Upper lobe of left lung (tissue), 6 donors: ENCODE measurements around the gene SORL1. TPM values are rescaled to one million over a fixed set of nuclear protein-coding genes. Genes with fewer than 3 reads are reported as not detected.

Source experiments
- ATAC-seq, 2 donors: fragments of 200-7000 bp; cut with Tn5 transposase; one replicate each; pipeline ENCODE4 v1.9.1; 2022; ENCODE audit warnings: mild to moderate bottlenecking in 2 of 2, moderate library complexity in 2 of 2; ENCODE audit not compliant: low FRiP score in 2 of 2
- DNase-seq, 2 donors: peaks; one replicate each; pipeline ENCODE4 v3.0.0-alpha.2; 2019 to 2020
- H3K27ac ChIP-seq, 4 donors: fragments of 200-600 bp; sonication (generic); one replicate each; pipeline ENCODE4 v1.5.1; 2016 to 2019
- H3K27me3 ChIP-seq, 4 donors: fragments of 200-600 bp; sonication (generic); one replicate each; pipeline ENCODE4 v1.5.1; 2017 to 2019
- H3K36me3 ChIP-seq, 4 donors: fragments of 200-600 bp; sonication (generic); one replicate each; pipeline ENCODE4 v1.5.1; 2016 to 2019
- H3K4me1 ChIP-seq, 4 donors: fragments of 200-600 bp; sonication (generic); one replicate each; pipeline ENCODE4 v1.5.1; 2018 to 2019
- H3K4me3 ChIP-seq, 4 donors: fragments of 200-600 bp; sonication (generic); one replicate each; pipeline ENCODE4 v1.5.1; 2017 to 2019; ENCODE audit warnings: mild to moderate bottlenecking in 2 of 4, moderate library complexity in 1 of 4
- H3K9me3 ChIP-seq, 4 donors: fragments of 200-600 bp; sonication (generic); one replicate each; pipeline ENCODE4 v1.5.1; 2018 to 2019
- CTCF ChIP-seq, 6 experiments: fragments of 450-650 bp in 4 of 6; fragments of 200-600 bp in 2 of 6; sonication (generic) in 2 of 6; IDR thresholded peaks; one replicate each; pipeline ENCODE4 v1.5.1; 2016 to 2019; ENCODE audit warnings: antibody characterized with exemption in 6 of 6
- EP300 ChIP-seq, 4 donors: sonication (generic); formaldehyde crosslinking; IDR thresholded peaks; one replicate each; pipeline ENCODE4 v1.5.1; 2017; ENCODE audit warnings: antibody characterized with exemption in 4 of 4, control low read depth in 2 of 4
- POLR2A ChIP-seq, 4 donors: fragments of 450-650 bp; IDR thresholded peaks; one replicate each; pipeline ENCODE4 v1.5.1; 2016 to 2017; ENCODE audit warnings: antibody characterized with exemption in 4 of 4, mild to moderate bottlenecking in 2 of 4
- POLR2AphosphoS5 ChIP-seq, 2 donors: sonication (generic); formaldehyde crosslinking; IDR thresholded peaks; one replicate each; pipeline ENCODE4 v1.5.1; 2017; ENCODE audit warnings: antibody characterized with exemption in 2 of 2
- WGBS, 2 donors: methylation state at CpG; one replicate each; pipeline ENCODE4 v1.1.5; 2017 to 2018; 5-methylcytosine and 5-hydroxymethylcytosine counted together
- total RNA-seq, 6 donors: library from RNA; depleted of rRNA in 4 of 6; stranded (reverse); fragments of >200 nt in 4 of 6; gene quantifications; one replicate each; pipeline versions ENCODE4 v1.1.0 to v1.2.1, GENCODE V29; 2016 to 2021
- donor health status: DM: no; HTN: no; CAD: no; lungs with moderate emphysema.
- donor health status: DM: no; HTN: yes; CAD: no; lungs with severe emphysema.

The SORL1 gene
- total RNA-seq, 6 donors from 2014 or later: 33.3 to 85.9 (median 67.2) TPM

DNA sequence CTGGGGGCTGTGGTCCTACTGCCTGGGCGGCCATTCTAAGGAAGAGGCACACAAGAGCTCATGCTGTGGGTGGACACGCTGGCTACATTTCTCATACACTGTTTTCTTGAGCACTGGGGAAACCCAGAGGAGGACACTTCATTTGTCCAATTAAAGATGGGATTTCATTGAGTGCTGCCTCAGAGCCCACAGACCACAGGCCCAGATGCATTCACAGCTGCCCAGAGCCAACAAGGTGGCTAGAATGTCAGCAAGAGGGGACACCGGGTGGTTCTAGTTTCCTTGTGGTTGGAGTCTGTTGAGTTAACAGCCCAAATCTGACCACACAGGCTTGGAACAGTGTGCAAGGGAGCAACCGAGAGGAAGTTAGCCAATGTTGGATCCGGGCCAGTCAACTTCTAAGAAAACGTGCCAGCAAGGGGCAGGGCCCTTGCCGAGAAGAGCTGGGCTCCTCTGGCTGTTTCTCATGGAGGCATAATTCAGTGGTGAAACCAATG, 35.0 kb upstream of the SORL1 start:
- H3K27me3 ChIP-seq: no peaks in the 10 kb centered on the region
- 7 to 20% methylated on average over 5 to 7 of the region's 7 CpGs for WGBS, 2 donors
- peaks cover 34 to 39% (median 36%) of the 10 kb centered on the region in 4 donors for H3K4me1 ChIP-seq

DNA sequence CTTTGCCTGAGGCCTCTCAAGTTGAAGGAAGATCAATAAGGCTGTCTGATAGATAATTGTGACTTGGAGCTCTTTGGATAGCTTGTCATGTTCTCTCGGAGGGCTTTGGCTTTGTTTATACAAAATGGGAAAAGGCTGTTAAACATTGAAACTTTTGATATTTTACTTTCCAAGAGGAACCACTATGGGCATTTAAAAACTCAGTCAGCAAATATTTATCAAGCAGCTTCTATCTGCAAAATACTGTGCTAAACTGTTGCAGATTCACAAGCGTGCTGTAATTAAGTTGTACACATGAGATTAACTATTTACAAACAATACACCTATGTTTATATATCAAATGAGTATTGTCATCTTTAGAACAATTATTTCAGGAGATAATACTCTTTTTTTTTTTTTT, 34.5 kb upstream of the SORL1 start:
- Histone ChIP-seq H3K4me1 (peaks cover 34 to 39% (median 36%) of the 10 kb centered on the region in 4 donors), H3K27ac (peak overlapping the region; percentile 72 to 86 (median 78)), H3K27me3 (no peaks in the 10 kb centered on the region), H3K4me3 (no peak overlapping the region), H3K36me3 (no peaks in the 10 kb centered on the region), H3K9me3 (no peaks in the 10 kb centered on the region)
- WGBS, 2 donors: 33 to 39% methylated on average over 2 of the region's 2 CpGs
- ATAC-seq (no peak), DNase-seq (no peak)
- TF ChIP-seq CTCF (IDR thresholded peaks at IDR 0.05): no peak
- TF ChIP-seq POLR2A (IDR thresholded peaks at IDR 0.05): no peak
- no peak for TF ChIP-seq EP300 (IDR thresholded peaks at IDR 0.05)
- TF ChIP-seq POLR2AphosphoS5 (IDR thresholded peaks at IDR 0.05): no peak

More for the DNA sequence above, 35.0 kb upstream of the SORL1 start:
- peak in 1 of 4 donors; percentile 17 for TF ChIP-seq POLR2A (IDR thresholded peaks at IDR 0.05)
- TF ChIP-seq EP300 (IDR thresholded peaks at IDR 0.05): peak in 1 of 4 donors; percentile 74
- TF ChIP-seq POLR2AphosphoS5 (IDR thresholded peaks at IDR 0.05): peak; percentile 83 to 88
- no peak for TF ChIP-seq CTCF (IDR thresholded peaks at IDR 0.05)
- Histone ChIP-seq H3K4me3 (no peak overlapping the region), H3K27ac (peak overlapping the region; percentile 72 to 86 (median 78)), H3K36me3 (no peaks in the 10 kb centered on the region), H3K9me3 (no peaks in the 10 kb centered on the region)
- ATAC-seq (peak; percentile 90 to 93), DNase-seq (peak in 1 of 2 donors; percentile 95)

DNA sequence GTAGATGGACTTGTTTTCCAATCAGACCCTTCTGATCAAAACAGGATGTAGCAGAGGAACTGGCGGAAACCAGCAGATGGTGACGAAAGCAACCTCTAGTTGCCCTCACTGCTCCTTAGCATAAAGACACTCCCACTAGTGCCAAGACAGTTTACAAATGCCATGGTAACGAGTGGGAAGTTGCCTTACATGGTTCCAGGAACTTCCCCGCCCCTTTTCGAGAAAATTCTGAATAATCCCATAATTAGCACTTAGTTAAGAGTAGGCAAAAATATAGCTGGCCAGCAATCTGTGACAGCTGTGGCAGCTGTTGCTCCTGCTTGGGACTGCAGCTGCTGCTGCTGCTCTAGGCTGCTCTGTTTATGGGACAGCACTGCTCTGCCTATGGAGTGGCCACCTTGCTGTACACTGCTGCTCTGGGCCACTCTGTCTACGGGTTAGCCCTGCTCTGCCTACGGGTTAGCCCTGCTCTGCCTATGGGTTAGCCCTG, 33.4 kb upstream of the SORL1 start:
- Histone ChIP-seq H3K9me3 (no peaks in the 10 kb centered on the region), H3K27ac (peak overlapping the region; percentile 58 to 86 (median 78)), H3K36me3 (no peaks in the 10 kb centered on the region), H3K4me1 (peaks cover 34 to 39% (median 36%) of the 10 kb centered on the region in 4 donors), H3K27me3 (no peaks in the 10 kb centered on the region), H3K4me3 (no peak overlapping the region)
- WGBS, 2 donors: 69 to 76% methylated on average over 7 of the region's 7 CpGs
- TF ChIP-seq POLR2A (IDR thresholded peaks at IDR 0.05): no peak
- peak; percentile 54 to 86 for TF ChIP-seq POLR2AphosphoS5 (IDR thresholded peaks at IDR 0.05)
- no peak for TF ChIP-seq EP300 (IDR thresholded peaks at IDR 0.05)
- peak in 1 of 2 donors; percentile 83 for DNase-seq
- peak; percentile 74 to 77 for ATAC-seq

DNA sequence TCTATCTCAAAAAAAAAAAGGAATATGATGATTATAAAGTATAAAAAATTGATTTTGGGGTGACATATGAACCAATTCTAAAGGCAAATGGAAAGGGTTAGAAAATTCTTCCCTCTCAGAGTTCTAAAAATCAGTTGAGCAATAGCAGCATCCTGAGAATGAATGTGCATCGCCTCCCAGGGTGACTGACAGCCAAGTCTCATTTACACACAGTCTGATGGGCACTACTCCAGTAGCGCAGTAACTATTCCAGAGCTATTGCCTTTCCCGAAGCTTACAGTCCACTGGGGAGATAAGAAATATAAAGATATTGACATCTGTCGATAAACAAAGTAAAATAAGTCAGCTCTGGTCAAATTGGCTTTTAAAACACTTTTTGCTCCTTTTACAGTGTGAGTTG, 32.3 kb upstream of the SORL1 start:
- no peak for ATAC-seq

GRCh38 chr11:121420398-121420797, 31.7 kb upstream of the SORL1 start:
- Histone ChIP-seq H3K4me3 (no peak overlapping the region), H3K27me3 (no peaks in the 10 kb centered on the region), H3K27ac (peak overlapping the region in 1 of 4 donors; percentile 84), H3K36me3 (no peaks in the 10 kb centered on the region), H3K4me1 (peaks cover 34 to 39% (median 36%) of the 10 kb centered on the region in 4 donors), H3K9me3 (no peaks in the 10 kb centered on the region)
- DNase-seq: no peak
- ATAC-seq: no peak
- WGBS, 2 donors: 85 to 88% methylated on average over 2 of the region's 2 CpGs
- TF ChIP-seq EP300 (IDR thresholded peaks at IDR 0.05): no peak
- TF ChIP-seq CTCF (IDR thresholded peaks at IDR 0.05): no peak
- no peak for TF ChIP-seq POLR2A (IDR thresholded peaks at IDR 0.05)
- TF ChIP-seq POLR2AphosphoS5 (IDR thresholded peaks at IDR 0.05): no peak

More for the DNA sequence above, 32.3 kb upstream of the SORL1 start:
- WGBS, 2 donors: 65 to 72% methylated on average over 4 of the region's 4 CpGs
- DNase-seq: peak in 1 of 2 donors; percentile 41
- no peak overlapping the region for H3K4me3 ChIP-seq
- peaks cover 34 to 39% (median 36%) of the 10 kb centered on the region in 4 donors for H3K4me1 ChIP-seq
- H3K27me3 ChIP-seq: no peaks in the 10 kb centered on the region
- no peaks in the 10 kb centered on the region for H3K36me3 ChIP-seq
- H3K9me3 ChIP-seq: no peaks in the 10 kb centered on the region
- TF ChIP-seq POLR2A (IDR thresholded peaks at IDR 0.05): no peak
- TF ChIP-seq POLR2AphosphoS5 (IDR thresholded peaks at IDR 0.05): no peak
- no peak for TF ChIP-seq EP300 (IDR thresholded peaks at IDR 0.05)
- peak overlapping the region in 1 of 4 donors; percentile 84 for H3K27ac ChIP-seq
